Vagina (tissue), 2 donors: Measurements from ENCODE around the gene CUL4A.

Experiments
- POLR2AphosphoS5 ChIP-seq, 2 donors: sonication (generic); formaldehyde crosslinking; IDR thresholded peaks; one replicate each; pipeline ENCODE4 v1.9.0; 2017; ENCODE audit warnings: antibody characterized with exemption in 2 of 2, mild to moderate bottlenecking in 2 of 2, low read depth in 1 of 2; ENCODE audit not compliant: insufficient read depth in 1 of 2
- TF ChIP-seq, protein P1 (sequence below), 3 experiments: fragments of 450-650 bp in 2 of 3; fragments of 200-600 bp in 1 of 3; sonication (generic) in 1 of 3; IDR thresholded peaks; one replicate each; pipeline ENCODE4 v1.5.1; 2017 to 2019; ENCODE audit warnings: antibody characterized with exemption in 3 of 3, mild to moderate bottlenecking in 2 of 3, moderate library complexity in 2 of 3

DNA sequence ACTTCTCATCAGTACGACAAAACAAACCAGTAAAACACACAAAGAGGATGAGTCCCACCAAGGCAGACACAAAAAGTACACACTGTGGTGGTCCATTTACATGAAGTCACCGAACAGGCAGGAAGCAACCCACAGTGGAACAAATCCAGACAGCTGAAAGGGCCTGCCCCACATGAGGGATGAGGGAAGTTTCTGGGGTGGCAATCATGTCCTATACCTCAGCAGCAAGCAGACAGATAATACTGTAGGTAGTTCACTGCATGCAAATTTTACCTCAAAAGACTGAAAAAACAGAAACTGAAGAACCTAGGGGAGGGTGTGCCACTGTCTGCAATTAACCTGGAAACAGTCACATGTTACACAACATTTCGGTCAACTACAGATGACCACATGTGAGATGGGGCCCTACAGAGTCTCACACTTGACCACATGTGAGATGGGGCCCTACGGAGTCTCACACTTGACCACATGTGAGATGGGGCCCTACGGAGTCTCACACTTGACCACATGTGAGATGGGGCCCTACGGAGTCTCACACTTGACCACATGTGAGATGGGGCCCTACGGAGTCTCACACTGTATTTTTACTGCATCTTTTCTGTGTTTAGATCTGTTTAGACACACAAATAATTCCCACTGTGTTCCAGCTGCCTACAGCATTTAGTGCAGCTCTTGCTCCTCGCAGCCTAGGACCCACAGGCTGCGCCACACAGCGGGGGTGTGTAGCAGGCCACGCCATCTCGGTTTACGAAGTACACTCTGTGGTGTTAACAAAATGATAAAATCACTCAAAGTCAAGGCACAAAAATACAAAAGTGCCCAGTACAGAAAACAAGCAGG, 23.1 kb upstream of the CUL4A start:
- TF ChIP-seq, protein P1, sequence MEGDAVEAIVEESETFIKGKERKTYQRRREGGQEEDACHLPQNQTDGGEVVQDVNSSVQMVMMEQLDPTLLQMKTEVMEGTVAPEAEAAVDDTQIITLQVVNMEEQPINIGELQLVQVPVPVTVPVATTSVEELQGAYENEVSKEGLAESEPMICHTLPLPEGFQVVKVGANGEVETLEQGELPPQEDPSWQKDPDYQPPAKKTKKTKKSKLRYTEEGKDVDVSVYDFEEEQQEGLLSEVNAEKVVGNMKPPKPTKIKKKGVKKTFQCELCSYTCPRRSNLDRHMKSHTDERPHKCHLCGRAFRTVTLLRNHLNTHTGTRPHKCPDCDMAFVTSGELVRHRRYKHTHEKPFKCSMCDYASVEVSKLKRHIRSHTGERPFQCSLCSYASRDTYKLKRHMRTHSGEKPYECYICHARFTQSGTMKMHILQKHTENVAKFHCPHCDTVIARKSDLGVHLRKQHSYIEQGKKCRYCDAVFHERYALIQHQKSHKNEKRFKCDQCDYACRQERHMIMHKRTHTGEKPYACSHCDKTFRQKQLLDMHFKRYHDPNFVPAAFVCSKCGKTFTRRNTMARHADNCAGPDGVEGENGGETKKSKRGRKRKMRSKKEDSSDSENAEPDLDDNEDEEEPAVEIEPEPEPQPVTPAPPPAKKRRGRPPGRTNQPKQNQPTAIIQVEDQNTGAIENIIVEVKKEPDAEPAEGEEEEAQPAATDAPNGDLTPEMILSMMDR (IDR thresholded peaks at IDR 0.05) = no peak
- no peak for TF ChIP-seq POLR2AphosphoS5 (IDR thresholded peaks at IDR 0.05; ENCODE audit: insufficient read depth in 1 of 2, low read depth in 1 of 2)
